CD4-positive, alpha-beta T cell treated with Interleukin-4 for 4 hours (primary cell): Measurements from ENCODE around the gene CD300LD.
A peak's percentile ranks its signal among the peaks of the same experiment; 100 is the strongest.
"Not testable (repeated sequence)": the region's sequence is repeated elsewhere in the genome, so short reads cannot be mapped to it uniquely, and the experiment has no call there.

Source experiments
- DNase-seq: peaks from one replicate; pipeline ENCODE4 v3.0.0-alpha.2; 2020

CD300LD gene

GRCh38 chr17:74569020-74570003 lies 22.8 kb downstream of the CD300LD start:
- no peak for DNase-seq

- DNase-seq = no peak
Measured at GRCh38 chr17:74568106-74568873, 23.8 kb downstream of the CD300LD start.

GRCh38 chr17:74567397-74567796 lies 24.7 kb downstream of the CD300LD start, which contains the start of gene CD300H:
Gene CD300H, minus strand, starts transcription at chr17:74567509.
- peak; percentile 11 for DNase-seq

- peak; percentile 20 for DNase-seq
Measured at GRCh38 chr17:74566132-74566753, 25.8 kb downstream of the CD300LD start.

- no peak for DNase-seq
Measured at GRCh38 chr17:74565126-74565525, 27.0 kb downstream of the CD300LD start.

GRCh38 chr17:74563358-74563757 lies 28.7 kb downstream of the CD300LD start:
- DNase-seq = no peak

GRCh38 chr17:74561586-74561985 lies 30.5 kb downstream of the CD300LD start:
- no peak for DNase-seq

- DNase-seq = no peak
Measured at GRCh38 chr17:74558882-74559519, 33.1 kb downstream of the CD300LD start.

GRCh38 chr17:74558402-74558801 lies 33.7 kb downstream of the CD300LD start:
- not testable (repeated sequence) for DNase-seq

GRCh38 chr17:74555427-74555940 lies 36.6 kb downstream of the CD300LD start:
- no peak for DNase-seq

- DNase-seq = no peak
Measured at GRCh38 chr17:74554909-74555308, 37.2 kb downstream of the CD300LD start.

GRCh38 chr17:74552037-74552436 lies 40.0 kb downstream of the CD300LD start:
- no peak for DNase-seq

GRCh38 chr17:74550602-74551001 lies 41.5 kb downstream of the CD300LD start:
- no peak for DNase-seq

- DNase-seq = no peak
Measured at GRCh38 chr17:74549343-74549742, 42.7 kb downstream of the CD300LD start.

GRCh38 chr17:74547736-74548135 lies 44.3 kb downstream of the CD300LD start:
- no peak for DNase-seq

- no peak for DNase-seq
Measured at GRCh38 chr17:74547264-74547663, 44.8 kb downstream of the CD300LD start.

- DNase-seq = no peak
Measured at GRCh38 chr17:74546586-74546985, 45.5 kb downstream of the CD300LD start.

GRCh38 chr17:74545843-74546230 lies 46.2 kb downstream of the CD300LD start, which contains the start of gene CD300C:
Gene CD300C, minus strand, starts transcription at chr17:74546115. Its CDS starts 333 bp downstream, at chr17:74545782.
- no peak for DNase-seq

- no peak for DNase-seq
Measured at GRCh38 chr17:74544991-74545842, 46.9 kb downstream of the CD300LD start.

- DNase-seq = no peak
Measured at GRCh38 chr17:74543891-74544760, 48.0 kb downstream of the CD300LD start.
